ENCODE data around the gene KIF1A.
"Not testable (repeated sequence)": the region's sequence is repeated elsewhere in the genome, so short reads cannot be mapped to it uniquely, and the experiment has no call there.

Gene KIF1A

DNA sequence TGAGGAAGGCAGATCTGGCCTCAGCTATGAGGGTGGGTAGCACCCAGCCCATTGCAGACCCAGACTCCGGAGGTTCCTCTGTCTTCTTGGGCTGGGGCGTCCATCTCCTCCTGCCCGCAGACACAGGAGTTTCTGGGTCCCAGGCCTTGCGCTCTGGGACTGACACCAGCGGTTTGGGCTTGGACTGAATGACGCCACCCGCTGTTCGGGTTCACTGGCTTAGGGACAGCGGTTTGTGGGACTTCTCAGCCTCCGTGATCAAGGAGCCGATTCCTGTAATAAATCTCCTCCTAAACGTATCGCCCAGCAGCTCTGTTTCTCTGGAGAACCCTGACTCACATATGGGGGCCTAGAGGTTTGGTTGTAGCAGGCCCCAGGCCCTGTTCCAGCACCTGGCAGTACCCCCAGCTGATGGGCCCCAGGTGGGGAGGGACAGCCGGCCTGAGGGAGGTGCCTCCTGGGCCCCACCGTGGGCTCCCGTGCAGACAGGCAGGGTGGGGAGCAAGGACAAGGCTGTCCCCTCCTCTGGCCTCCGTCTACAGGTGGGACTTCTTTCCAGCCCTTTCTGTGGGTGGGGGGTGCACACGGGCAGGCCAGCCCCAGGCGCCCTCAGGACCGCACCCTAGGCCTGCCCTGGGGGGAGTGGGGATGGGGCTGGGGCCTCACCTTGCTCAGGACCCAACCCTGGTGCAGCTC lies 132.8 kb downstream of the KIF1A start:
- no peak for DNase-seq (ENCODE audit: low read depth in 2 of 2)

DNA sequence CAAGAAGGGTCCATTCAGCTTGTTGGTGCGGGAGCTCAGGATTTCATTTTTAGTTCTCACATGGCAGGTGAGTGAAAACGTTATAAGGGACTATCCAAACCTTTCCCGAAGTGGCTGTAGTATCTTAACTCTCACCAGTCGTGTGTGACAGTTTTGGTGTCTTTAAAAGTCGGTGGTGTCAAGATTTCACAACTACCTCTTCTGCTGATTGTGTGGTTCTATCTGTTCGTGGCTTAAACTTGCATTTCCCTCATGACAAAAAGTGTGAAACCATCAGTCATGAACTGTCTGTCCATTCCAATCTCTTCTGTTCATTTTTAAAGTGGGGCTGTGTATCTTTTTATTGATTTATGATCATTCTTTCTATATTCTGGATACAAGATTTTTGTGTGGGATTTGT lies 133.6 kb downstream of the KIF1A start:
- no peak for DNase-seq (ENCODE audit: low read depth in 2 of 2)

DNA sequence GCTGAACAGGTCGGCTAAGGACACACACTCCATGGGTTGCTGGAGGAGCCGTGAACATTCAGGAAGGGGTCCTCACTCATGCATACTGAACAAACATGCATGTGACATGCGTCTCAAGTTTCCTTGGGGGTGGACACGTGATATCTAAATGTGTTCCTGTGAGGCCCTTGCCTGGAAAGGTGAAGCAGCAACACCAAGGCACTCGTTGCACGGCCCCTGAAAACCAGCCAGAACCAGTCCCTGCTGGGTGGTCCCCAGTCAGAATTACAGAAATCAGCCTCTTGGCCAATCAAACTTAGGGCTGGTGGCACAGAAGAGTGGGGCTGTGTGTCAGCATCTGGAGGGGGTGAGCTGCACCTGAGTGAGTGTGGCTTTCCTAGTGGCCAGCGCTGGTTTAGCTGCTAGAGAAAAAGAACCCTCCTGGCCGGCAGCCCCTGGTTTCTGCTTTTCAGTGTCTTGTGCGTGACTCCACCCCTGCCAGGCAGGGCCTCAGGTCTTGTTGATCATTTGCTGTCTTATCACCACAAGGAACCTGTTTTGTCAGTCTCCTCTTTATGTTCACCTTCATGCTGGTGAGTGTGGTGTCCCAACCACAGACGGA lies 134.1 kb downstream of the KIF1A start:
- DNase-seq (ENCODE audit: low read depth in 2 of 2), result no peak

DNA sequence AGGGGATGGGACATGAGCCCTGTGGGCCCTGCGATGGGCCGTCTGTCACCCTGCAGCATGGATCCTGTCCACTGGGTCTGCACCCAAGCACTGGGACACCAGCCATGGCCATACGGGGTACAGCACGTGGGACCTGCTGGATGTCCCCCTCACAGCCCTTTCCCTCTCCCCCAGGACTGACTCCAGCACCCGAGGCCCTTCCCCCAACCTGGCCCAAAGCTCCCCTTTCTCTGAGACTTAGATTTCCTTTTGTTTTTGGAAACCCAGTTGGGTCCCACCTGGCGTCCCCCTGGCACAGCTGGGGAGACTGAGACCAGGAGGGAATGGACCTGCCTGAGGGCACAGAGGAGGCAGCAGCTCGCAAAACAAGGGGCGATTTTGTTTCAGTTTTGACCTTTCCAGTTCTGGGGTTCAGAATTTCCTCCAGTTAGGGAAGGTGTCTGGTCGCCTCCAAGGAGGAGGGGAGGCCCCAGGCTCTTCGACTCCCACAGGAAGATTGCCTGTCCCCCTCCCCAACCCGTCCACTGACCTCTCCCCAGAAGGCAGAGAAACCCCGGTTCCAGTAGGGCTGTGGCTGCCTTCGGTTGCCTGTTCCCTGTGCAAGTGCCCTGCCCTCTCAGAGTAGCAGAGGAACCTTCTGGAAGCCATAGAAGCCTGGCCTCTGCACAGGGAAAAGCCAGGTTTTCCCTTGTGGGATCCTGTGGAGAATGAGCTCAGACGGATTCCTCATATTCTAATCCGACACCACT lies 135.9 kb downstream of the KIF1A start:
- not testable (repeated sequence) for DNase-seq (ENCODE audit: low read depth in 2 of 2)

DNA sequence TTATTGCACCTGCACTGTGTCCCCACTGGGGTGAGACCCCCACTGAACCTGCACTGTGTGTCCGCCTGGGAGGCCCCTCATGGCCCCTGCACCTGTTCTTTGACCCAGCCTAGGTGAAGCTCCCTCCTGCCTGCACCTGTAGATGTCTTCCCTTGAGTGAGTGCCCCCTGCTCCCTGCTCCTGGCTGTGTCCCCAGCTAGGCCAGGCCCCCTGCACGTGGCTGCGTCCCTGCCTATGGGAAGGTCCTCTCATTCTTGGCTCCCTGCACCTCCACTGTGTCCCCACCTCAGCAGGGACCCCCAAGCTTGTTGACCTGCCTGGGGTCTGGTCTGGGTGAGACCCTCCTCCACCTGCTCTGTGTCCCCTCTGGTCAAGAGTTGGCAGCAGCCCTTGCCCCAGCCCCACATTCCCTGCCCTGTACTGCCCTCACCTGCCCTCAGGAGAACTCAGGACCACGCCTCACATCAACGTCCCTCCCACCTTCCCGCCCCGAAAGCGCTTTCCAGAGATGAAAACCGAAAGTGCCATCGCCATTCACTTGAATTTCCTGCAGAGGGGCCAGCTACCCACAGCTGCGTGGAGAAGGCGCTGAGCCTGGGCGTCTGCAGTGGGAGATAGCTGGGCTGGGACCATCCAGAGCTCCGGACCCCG lies 136.6 kb downstream of the KIF1A start:
- not testable (repeated sequence) for DNase-seq (ENCODE audit: low read depth in 2 of 2)

DNA sequence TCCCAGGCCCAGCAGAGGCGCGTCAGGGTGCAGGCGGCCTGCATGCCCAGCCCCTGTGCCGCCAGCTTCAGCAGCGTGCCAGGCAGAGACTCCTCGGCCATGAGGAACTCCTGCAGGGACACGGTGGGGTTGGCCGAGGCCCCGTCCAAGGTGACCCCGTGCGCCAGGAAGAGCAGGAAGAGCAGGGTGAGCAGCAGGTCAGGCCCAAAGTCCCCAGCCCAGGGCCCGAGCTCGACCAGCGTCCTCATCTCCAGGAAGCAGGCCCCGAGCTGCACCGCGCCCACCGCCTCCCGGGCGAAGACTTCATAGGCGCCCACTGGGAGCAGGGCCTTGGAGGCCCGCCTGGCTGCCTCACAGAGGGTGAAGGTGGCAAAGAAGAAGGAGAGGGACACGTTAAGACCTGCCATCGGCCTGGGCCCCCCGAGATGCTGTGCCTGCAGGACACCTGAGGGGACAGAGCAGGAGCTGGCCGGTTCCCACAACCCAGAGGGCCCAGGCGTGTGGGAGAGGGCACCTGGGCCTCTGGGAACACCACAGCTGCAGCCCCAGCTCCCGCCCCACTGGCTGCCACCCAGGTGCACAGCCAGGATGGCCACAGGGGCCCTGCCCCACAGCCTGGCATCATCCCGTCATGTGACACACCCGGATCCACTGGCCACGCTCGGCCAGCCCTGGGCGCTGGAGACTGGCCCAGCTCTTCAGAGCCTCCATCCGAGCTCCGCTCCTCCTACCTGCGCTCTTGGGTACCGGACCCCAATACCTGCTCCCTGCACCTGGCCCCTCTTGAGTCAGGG lies 137.4 kb downstream of the KIF1A start, which contains the start of gene AQP12B:
AQP12B (minus strand) TSS at position 455 of the 794 bp plus-strand sequence; CDS start at position 407, 48 bp downstream.
- DNase-seq (ENCODE audit: low read depth in 2 of 2), result not testable (repeated sequence)

DNA sequence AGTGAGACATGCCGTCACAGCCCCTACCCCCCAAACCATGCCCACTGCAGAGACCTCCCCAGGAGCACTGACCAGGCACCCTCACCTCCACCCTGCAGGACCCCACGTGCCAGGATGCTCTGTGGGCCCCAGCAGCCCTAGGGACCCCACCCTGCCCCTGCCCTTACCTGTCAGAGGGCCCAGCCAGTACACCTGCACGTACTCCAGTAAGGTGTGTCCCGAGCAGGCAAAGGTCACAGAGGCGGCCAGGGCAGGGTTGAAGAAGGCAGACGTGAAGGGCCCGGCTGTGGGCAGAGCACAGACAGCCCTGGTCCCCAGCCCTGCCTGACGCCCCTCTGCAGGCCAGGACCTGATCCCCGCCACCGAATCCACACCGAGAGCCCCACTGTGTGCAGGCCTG lies 139.8 kb downstream of the KIF1A start:
- DNase-seq (ENCODE audit: low read depth in 2 of 2), result not testable (repeated sequence)

DNA sequence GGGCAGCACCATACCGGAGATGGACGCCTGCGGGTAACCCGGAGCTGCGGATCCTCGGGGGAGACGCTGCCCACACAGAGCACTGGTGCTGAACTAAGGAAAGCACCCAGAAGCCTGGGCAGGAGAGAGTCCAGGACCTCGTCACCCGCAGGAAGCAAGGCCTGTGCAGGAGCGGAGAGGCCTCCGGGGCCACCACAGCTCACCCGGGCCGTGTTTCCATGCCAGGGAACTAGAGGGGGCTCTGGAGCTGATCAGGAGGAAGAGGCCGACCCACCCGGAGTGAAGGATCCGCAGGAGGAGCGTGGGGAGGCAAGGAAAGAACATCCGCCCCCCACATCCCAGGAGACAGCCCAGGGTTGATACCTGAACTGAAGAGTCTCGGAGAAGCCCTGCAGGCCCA lies 141.1 kb downstream of the KIF1A start:
- DNase-seq (ENCODE audit: low read depth in 2 of 2), result not testable (repeated sequence)

DNA sequence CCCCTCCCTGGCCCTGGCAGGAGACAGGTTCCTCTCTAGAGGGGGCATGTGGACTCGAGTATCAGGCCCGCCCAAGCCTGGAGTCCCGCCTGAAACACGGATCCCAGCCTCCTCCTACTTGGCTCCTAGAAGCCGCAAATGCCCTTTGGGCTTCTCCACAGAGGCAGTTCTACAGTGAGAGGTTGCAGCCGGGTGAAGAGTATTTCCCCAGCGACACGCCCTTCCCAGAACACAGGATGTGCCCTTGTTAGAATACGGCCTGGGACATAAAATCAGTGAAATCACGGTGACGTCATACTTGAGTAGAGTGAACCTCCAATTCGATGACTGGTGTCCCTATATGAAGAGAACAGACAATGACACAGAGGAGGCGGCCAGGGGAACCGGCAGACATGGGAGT lies 142.0 kb downstream of the KIF1A start:
- DNase-seq (ENCODE audit: low read depth in 2 of 2), result not testable (repeated sequence)

DNA sequence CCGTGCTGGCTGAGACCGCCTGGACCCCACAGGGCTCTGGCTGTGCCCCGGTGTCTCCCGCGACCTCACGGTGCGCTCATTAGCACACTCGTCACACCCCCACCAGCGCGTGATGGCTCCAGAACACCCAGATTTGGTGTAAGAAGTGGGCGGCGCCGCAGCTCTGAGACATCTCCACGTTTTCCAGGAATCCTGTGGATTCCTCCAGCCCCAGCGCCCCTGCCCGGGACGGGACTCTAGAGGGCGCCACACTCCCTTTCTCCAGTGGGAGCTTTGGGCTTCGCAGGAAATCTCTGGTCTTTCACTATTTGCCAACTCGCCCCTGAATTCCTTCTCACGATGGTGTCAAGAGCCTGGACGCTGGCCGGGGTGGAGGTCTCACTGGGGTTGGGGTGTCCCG lies 144.7 kb downstream of the KIF1A start:
- DNase-seq (ENCODE audit: low read depth in 2 of 2), result not testable (repeated sequence)

DNA sequence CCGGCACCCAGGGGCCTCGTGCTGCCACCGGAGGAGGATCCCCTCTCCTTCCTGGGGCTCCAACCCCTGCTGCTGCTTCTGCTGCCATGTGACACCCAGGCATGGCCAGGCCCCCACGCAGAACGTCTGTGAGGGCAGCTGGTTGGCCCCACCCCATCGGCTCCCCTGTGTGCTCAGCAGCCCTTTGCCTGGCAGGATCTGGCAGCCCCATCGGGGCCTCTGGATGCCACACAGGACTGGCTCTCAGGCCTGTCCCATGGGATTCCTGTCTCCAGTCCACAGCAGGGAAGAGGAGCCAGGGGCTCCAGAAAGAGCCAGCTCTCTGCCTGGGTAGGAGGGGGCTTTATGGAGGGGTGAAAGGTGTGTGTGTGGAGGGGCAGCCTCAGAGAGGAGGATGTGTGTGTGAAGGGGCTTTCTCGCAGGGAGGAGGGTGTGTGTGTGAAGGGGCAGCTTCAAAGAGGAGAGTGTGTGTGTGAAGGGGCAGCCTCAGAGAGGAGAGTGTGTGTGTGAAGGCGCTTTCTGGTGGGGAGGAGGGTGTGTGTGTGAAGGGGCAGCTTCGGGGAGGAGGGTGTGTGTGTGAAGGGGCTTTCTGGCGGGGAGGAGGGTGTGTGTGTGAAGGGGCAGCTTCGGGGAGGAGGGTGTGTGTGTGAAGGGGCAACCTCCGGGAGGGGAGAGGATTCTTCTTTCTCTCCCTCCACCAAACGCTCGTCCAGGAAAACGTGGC lies 145.4 kb downstream of the KIF1A start:
- not testable (repeated sequence) for DNase-seq (ENCODE audit: low read depth in 2 of 2)

DNA sequence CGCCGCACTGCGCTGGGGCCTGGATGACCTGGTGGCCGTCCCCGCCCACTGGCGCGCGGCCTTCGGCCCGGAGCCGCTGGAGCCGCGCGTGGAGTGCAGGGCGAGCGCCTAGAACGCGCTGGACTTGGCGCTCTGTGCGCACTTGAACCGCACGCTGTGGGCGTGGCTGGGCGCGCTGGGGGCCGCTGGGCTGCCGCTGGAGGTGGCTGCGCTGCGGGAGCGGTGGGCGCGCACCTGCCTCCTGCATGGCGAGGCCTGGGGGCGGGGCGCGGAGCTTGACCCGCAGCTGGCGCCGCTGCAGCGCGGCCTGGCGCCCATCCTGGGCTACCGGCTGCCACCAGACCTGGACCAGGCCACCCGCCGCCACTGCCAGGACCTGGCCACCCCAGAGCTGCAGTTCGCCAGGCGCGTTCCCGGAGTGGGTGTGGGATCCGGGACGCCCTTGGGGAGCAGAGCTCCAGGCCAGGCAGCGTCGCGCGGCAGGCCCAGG lies 147.3 kb downstream of the KIF1A start:
- DNase-seq (ENCODE audit: low read depth in 2 of 2), result no peak

DNA sequence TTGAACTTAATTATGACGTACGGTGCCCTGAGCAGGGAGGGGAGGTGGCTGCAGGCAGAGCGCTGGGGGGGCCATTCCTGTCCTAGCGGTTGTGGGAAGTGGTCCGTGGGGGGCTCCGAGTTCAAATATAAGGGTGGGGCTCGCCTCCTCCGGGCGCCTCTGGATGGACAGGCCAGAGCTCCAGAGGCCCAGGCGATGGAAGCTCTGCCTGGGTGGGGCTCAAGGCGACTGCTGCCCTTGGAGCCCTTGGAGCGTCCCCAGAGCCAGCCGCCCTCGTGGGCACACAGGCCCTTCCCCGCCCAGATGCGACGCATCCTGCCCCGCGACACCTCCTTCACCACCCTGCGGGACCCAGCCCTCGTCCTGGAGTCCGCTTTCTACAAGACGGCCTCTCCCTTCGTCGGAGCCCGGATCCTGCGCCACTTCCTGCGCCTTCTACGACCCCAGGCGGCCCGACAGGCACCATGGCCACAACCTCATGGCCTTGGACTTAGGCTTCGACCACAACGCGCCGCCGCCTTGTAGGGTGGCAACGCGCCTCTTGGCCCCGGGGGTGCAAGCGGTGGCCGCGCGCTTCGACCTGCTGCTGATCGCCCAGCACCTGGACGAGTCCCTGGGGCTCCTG lies 147.8 kb downstream of the KIF1A start:
- no peak for DNase-seq (ENCODE audit: low read depth in 2 of 2)

DNA sequence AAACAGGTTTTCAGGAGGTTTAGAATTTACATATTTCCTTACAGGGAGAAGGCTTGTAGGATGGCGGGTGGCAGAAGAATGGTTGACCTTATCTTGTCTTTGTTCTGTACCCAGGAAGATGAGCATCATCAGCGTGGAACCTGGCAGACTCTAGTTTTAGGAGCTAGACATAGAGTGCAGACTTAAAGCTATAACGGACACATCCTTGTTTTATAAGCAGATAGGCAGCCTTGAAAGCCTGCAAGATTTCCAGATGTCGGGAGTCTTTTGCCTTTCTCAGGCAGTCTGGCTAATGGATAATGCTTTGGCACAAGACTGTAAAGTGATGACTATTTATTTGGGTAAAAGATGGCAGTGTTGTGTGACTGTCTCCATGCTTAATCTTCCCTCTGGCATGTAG lies 149.1 kb downstream of the KIF1A start:
- DNase-seq (ENCODE audit: low read depth in 2 of 2), result no peak

DNA sequence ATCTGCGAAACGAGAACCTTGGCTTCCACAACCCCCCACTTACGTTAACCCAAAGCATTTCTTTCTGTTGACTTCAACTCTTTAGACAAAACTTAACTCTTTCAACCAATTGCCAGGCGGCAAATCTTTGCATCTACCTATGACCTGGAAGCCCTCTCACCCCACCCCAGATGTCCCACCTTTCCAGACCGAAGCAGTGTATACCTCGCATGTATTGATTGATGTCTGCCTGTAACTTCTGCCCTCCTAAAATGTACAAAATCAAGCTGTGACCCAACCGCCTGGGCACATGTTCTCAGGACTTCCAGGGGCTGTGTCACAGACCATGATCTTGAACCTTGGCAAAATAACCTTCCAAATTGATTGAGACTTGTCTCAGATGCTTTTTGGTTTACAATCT lies 149.6 kb downstream of the KIF1A start:
- DNase-seq (ENCODE audit: low read depth in 2 of 2), result no peak

DNA sequence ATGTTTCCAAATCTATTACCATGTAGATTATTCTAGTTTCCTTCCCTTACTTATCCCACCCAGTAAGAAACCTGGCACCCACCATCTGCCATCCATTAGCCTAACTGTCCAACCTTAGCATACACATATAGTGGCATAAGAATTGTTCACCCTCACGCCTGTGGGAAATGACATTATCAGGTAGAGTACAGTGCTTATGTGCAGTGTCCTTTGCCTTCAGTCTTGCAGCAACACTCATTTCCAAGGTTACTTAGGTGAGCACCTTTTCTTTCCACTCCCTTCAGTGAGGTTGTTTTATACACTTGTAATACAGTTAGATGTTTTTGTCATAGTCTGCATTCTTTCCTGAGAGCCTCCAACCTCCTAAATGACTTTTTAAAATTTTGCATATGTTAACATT lies 155.4 kb downstream of the KIF1A start:
- no peak for DNase-seq (ENCODE audit: low read depth in 2 of 2)
